Hippocampal formation (tissue), 2 donors: ENCODE data around the gene NELL1.
"Not testable (repeated sequence)": the region's sequence is repeated elsewhere in the genome, so short reads cannot be mapped to it uniquely, and the experiment has no call there.

Source experiments
- DNase-seq, 2 donors: peaks; one replicate each; lab custom pipeline; 2025; lab: John Stamatoyannopoulos, UW

Gene NELL1

GRCh38 chr11:21110415-21110814, 441.0 kb downstream of the NELL1 start:
- DNase-seq = no peak

- no peak for DNase-seq
Measured at GRCh38 chr11:21113876-21114275, 444.5 kb downstream of the NELL1 start.

GRCh38 chr11:21116009-21116408, 446.6 kb downstream of the NELL1 start:
- no peak for DNase-seq

- no peak for DNase-seq
Measured at GRCh38 chr11:21119411-21119810, 450.0 kb downstream of the NELL1 start.

DNA sequence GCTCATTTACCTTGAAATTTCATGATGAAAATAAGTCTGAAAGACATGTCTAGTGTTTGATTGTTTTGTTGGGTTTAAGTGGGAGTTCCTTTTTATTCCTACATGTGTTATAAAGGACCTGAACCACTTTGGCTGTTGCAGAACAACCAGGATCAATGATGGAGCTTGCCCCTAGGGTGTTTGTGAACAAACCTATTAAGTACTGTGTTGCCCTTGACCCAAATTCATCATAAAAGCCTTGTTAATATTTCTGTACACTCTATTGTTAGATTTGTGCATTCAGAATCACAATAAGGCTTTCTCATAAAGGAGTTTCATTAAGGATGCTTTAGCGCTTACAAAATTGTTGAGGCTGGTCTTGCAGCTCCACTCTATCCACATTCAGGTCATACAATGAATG, 452.6 kb downstream of the NELL1 start:
- DNase-seq = no peak

GRCh38 chr11:21122523-21122922, 453.1 kb downstream of the NELL1 start:
- no peak for DNase-seq

GRCh38 chr11:21132146-21132720, 462.8 kb downstream of the NELL1 start:
- no peak for DNase-seq

DNA sequence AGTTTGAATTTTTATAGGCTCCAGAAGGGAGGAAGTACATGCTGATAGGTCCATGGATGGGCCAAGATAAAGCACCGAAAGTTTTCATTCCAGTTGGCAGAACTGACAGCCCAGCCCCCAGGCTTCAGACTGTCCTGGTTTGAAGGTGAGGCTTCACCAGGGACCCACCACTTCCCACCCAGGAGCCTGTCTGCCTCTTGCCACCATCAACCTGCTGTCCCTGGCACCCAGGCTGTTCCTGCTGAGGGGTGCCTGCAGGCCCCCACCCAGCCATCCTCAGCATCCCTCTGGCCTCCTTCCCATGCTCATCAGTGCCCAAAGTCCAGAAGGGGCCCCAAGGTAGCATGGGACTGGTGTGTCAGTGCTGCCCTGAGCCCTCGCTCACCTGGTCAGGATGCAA, 463.9 kb downstream of the NELL1 start:
- DNase-seq = no peak

GRCh38 chr11:21133722-21134121, 464.3 kb downstream of the NELL1 start:
- no peak for DNase-seq

GRCh38 chr11:21137803-21138202, 468.4 kb downstream of the NELL1 start:
- no peak for DNase-seq

DNA sequence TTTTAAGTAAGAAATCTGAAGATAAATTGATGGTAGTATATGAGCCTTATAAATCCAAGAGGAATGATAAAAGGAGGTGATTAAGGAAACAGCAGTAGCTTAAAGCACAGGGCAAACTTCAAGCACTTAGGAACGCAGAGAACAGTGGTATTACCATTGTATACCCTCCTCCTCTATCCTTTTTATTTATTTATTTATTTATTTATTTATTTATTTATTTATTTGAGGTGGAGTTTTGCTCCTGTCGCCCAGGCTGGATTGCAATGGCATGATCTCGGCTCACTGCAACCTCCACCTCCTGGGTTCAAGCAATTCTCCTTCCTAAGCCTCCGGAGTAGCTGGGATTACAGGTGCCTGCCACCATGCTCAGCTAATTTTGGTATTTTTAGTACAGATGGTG, 472.2 kb downstream of the NELL1 start:
- not testable (repeated sequence) for DNase-seq

DNA sequence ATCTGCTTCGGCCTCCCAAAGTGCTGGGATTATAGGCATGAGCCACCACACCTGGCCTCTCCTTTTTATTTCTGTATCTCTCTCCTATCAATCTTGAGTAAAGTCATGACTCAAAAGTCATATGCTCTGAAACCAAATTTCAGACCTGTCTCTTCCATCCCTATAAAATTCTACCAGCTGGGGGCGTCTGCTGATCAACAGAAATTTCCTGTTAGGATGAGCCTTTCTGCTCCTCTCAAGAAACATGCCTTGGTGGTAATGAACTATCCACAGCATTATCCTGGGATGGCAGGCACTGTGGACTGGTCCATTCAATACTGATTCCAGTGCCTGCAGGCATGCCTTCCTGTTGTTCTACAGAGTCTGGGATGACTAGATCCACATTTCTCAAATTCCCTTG, 472.6 kb downstream of the NELL1 start:
- no peak for DNase-seq

GRCh38 chr11:21144531-21144930, 475.1 kb downstream of the NELL1 start:
- no peak for DNase-seq

- DNase-seq = no peak
Measured at GRCh38 chr11:21148376-21148775, 479.0 kb downstream of the NELL1 start.

DNA sequence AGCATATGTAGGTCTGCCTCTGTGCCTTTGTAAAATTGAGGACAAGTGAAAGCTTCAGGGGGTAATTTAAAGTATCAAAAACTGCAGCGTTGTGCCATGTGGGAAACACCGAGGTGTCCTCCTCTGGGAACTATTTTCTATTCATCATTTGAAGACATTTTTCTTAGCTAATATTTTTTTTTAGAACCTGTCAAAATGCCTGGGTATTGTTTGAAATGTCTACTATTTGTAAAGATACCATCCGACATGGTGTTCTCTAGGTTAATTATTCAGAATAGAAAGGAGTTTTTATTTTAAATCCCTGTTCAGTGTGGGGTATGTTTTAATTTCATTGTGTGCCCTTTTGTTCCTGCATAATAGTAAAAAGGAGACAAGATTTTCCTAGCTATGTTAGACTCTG, 490.8 kb downstream of the NELL1 start:
- no peak for DNase-seq

DNA sequence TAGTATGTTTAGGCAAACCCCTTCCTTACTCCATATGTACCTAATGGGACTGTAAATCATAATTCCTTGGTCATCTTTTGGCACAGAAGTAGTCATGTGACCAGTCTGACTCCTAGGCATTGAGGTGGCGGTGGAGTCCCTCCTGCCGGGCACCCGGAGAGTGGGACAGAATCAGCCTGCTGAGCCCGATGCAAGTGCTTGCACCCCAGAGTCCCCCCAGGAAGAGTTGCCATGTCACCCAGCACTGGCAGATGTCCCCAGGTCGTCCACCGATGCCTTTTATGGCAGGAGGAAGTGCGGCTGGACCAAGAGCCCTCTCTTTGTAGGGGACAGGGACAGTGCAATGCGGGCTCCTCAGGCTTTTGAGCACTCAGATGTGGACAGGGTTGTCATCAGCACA, 500.3 kb downstream of the NELL1 start:
- no peak for DNase-seq

DNA sequence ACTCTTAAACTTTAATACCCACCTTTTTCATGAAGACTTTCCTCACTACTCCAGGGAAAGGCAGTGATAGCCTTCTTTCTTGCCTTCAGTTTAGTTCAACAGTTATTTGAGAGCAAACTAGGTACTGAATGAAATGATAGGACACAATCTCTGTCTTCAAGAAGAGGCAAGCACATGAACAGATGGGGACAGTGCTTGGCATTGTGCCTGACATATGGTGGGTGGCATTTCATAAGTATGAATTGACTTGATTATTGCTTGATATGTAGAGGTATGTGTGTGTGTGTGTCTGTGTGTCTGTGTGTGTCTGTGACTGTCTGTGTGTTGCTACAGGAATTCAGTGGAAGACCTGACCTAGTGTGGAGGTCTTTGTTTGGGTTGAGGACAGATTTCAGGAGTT, 504.1 kb downstream of the NELL1 start:
- DNase-seq = no peak

GRCh38 chr11:21174781-21175180, 505.4 kb downstream of the NELL1 start:
- no peak for DNase-seq

GRCh38 chr11:21177379-21177778, 508.0 kb downstream of the NELL1 start:
- no peak for DNase-seq

- DNase-seq = no peak
Measured at GRCh38 chr11:21179770-21180169, 510.4 kb downstream of the NELL1 start.

- no peak for DNase-seq
Measured at GRCh38 chr11:21180182-21180581, 510.8 kb downstream of the NELL1 start.

DNA sequence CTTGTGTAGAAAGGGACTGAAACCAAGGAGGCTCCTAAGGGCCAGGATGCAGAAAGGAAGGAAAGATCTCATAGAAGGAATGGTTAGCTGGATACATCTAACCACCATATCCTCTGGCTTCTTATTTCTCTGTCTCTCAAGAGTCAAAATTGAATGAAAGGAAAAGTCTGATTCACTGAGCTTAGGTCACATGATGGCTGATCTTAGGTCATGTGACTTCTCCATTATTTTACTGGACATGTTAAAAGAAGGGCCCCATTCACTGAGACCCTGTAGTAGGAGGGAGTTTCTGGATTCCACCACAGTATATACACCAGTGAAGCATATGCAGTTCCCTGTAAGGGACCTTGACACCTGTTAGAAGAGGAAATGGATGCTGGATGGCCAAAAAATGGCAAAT, 516.6 kb downstream of the NELL1 start:
- DNase-seq = no peak

- no peak for DNase-seq
Measured at GRCh38 chr11:21190181-21190580, 520.8 kb downstream of the NELL1 start.

GRCh38 chr11:21195995-21196394, 526.6 kb downstream of the NELL1 start:
- DNase-seq = no peak

DNA sequence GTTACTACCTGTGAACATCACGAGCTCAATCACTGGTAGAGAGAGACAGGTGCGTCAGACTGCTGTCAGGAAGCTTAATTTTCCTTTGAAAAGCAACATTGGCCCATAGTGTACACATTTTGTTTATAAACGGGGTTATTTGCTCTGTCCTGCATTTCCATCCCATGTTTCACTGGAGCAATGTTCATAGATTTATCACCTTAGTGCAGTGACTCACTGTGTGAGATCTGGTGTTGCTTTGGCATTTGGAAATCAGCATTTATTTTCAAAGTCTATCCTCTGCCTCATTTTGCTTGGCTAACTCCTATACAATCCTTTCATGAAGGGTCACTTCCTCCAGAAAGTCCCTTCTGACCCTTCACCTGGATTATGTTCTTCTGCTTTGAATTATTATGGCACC, 529.1 kb downstream of the NELL1 start:
- no peak for DNase-seq
